DLD1 (cell line): ENCODE data around the gene TBC1D22B.
"Not testable (repeated sequence)": the region's sequence is repeated elsewhere in the genome, so short reads cannot be mapped to it uniquely, and the experiment has no call there.

Experiments
- in situ Hi-C: cut with HindIII; loops from 2 replicates; pipeline ENCODE4 v1.10.0; 2017; ENCODE audit warnings: low sequenced_read_pairs

TBC1D22B gene

GRCh38 chr6:37265001-37265400 lies 7.4 kb downstream of the TBC1D22B start:
- in situ Hi-C loops: no loop called here

- in situ Hi-C loops: no loop called here
Observed at GRCh38 chr6:37265860-37266259, 8.3 kb downstream of the TBC1D22B start.

GRCh38 chr6:37269105-37269504 lies 11.5 kb downstream of the TBC1D22B start:
- in situ Hi-C loops: no loop called here

GRCh38 chr6:37272834-37273566 lies 15.4 kb downstream of the TBC1D22B start:
- in situ Hi-C loops: no loop called here

- in situ Hi-C loops: no loop called here
Observed at GRCh38 chr6:37273690-37274089, 16.1 kb downstream of the TBC1D22B start.

GRCh38 chr6:37275350-37275749 lies 17.8 kb downstream of the TBC1D22B start:
- in situ Hi-C loops: no loop called here

GRCh38 chr6:37277001-37277409 lies 19.4 kb downstream of the TBC1D22B start:
- in situ Hi-C loops: no loop called here

- in situ Hi-C loops: no loop called here
Observed at GRCh38 chr6:37279366-37280134, 22.0 kb downstream of the TBC1D22B start.

GRCh38 chr6:37280162-37280887 lies 22.8 kb downstream of the TBC1D22B start:
- in situ Hi-C loops: no loop called here

- in situ Hi-C loops: no loop called here
Observed at GRCh38 chr6:37282371-37282770, 24.8 kb downstream of the TBC1D22B start.

GRCh38 chr6:37283268-37283667 lies 25.7 kb downstream of the TBC1D22B start:
- in situ Hi-C loops: no loop called here

GRCh38 chr6:37283671-37284151 lies 26.1 kb downstream of the TBC1D22B start:
- in situ Hi-C loops: no loop called here

GRCh38 chr6:37284781-37285180 lies 27.2 kb downstream of the TBC1D22B start:
- in situ Hi-C loops: no loop called here

- in situ Hi-C loops: no loop called here
Observed at GRCh38 chr6:37285861-37286311, 28.3 kb downstream of the TBC1D22B start.

GRCh38 chr6:37287519-37288157 lies 30.1 kb downstream of the TBC1D22B start:
- in situ Hi-C loops: no loop called here

- in situ Hi-C loops: no loop called here
Observed at GRCh38 chr6:37288247-37288646, 30.7 kb downstream of the TBC1D22B start.

- in situ Hi-C loops: no loop called here
Observed at GRCh38 chr6:37289931-37290330, 32.4 kb downstream of the TBC1D22B start.

- in situ Hi-C loops: no loop called here
Observed at GRCh38 chr6:37293426-37293825, 35.9 kb downstream of the TBC1D22B start.

GRCh38 chr6:37297637-37298036 lies 40.1 kb downstream of the TBC1D22B start:
- in situ Hi-C loops: not testable (repeated sequence)

- in situ Hi-C loops: no loop called here
Observed at GRCh38 chr6:37298958-37299357, 41.4 kb downstream of the TBC1D22B start.

- in situ Hi-C loops: no loop called here
Observed at GRCh38 chr6:37299990-37300389, 42.4 kb downstream of the TBC1D22B start.
